SHP77 (cell line): ENCODE data around the gene TRIO.
"Not testable (repeated sequence)": the region's sequence is repeated elsewhere in the genome, so short reads cannot be mapped to it uniquely, and the experiment has no call there.

ENCODE experiments used
- DNase-seq, 2 experiments: peaks; one replicate each; lab custom pipeline; 2025; lab: John Stamatoyannopoulos, UW

TRIO gene

DNA sequence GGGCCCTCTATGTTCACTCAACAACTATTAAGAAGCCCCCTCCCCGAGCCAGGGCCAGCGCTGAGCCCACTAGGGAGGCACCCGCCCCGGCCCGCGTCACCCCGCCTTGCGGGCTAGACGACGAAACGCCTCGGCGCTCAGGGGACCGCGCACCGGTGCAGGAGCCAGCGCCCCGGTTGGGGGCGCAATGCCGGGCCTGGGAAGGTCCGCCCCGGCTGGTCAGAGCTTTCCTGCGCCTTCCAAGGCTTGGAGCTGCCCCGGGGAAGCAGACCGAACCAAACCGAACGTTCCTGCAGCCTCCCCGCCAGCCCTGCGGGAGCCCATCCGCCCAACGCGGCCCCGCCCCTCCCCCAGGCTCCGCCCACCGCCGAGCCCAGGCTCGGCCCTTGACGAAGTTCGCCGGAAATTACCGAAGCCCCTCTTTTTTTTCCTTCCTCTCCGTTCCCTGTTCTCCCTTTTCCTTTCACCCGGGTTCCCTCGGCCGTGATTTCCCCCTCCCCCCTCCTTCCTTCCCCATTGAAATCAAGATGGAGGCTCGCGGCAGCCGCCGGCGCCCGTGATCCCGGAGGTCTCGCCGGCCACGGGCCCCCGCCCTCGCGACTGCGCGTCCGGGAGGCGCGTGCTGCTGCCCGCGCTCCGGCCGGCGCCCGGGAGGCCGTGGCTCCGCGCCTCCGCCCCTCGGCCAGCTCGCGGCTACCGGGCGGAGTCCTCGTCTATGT, at the start of gene TRIO:
Gene TRIO (plus strand): TSS at position 516 of the 719 bp plus-strand sequence. CDS start 384 bp downstream, outside the sequence.
- peak; percentile 95 to 96 for DNase-seq

GRCh38 chr5:14097380-14097779, 45.8 kb upstream of the TRIO start:
- not testable (repeated sequence) for DNase-seq

DNA sequence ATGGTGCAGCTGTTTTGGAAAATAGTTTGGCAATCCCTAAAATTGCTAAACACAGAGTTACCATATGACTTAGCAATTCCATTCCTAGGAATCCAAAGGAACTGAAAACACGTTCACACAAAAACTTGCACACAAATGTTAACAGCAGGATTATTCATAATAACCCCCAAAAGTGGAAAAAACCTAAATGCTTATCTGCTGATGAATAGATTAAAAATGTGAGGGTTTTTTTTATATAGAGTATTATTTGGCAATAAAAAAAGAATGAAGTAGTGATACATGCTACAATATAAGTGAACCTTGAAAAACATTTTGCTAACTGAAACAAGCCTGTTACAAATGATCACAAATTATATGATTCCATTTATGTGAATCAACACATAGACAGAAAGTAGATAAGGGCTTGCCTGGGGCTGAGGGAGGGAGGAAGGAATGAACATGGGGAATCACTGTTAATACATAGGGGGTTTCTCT, 45.1 kb upstream of the TRIO start:
- DNase-seq, result no peak

- DNase-seq, result no peak
Measured at GRCh38 chr5:14100281-14100680, 42.9 kb upstream of the TRIO start.

GRCh38 chr5:14101922-14102321, 41.2 kb upstream of the TRIO start:
- no peak for DNase-seq

- DNase-seq, result no peak
Measured at GRCh38 chr5:14102666-14103065, 40.5 kb upstream of the TRIO start.

DNA sequence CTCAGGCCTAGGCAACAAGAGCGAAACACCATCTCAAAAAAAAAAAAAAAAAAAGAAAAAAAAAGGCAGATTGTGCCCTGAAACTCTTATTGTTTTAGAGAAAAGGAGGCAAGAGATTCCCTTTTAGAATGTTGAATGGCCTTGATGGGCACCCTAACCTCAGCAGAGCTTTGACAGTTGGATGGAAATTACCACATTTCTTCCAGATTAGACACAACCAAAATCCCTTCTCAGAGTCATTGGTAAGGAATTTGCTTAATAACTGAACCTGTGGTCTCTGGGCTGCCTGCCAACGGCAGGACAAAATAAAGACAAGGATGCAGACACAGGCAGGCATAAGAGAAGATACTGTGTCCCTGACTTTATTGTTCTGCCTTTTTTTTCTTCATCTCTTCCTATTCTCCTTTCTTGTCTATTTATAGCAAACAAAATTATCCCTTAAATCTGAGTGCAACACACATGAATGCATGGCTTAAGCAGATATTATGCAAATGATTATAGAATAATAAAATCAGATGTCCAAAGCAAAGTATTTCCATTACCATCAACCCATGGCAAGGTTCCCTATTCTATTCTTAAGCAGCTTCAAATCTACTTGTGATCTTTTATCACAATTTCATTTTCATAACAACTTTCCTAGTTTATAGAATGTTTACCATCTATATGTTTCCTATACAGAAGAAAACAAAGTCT, 37.3 kb upstream of the TRIO start:
- peak; percentile 15 to 46 for DNase-seq

- DNase-seq, result no peak
Measured at GRCh38 chr5:14107536-14107935, 35.6 kb upstream of the TRIO start.

GRCh38 chr5:14108170-14108996, 34.8 kb upstream of the TRIO start:
- DNase-seq, result peak; percentile 90 to 92

DNA sequence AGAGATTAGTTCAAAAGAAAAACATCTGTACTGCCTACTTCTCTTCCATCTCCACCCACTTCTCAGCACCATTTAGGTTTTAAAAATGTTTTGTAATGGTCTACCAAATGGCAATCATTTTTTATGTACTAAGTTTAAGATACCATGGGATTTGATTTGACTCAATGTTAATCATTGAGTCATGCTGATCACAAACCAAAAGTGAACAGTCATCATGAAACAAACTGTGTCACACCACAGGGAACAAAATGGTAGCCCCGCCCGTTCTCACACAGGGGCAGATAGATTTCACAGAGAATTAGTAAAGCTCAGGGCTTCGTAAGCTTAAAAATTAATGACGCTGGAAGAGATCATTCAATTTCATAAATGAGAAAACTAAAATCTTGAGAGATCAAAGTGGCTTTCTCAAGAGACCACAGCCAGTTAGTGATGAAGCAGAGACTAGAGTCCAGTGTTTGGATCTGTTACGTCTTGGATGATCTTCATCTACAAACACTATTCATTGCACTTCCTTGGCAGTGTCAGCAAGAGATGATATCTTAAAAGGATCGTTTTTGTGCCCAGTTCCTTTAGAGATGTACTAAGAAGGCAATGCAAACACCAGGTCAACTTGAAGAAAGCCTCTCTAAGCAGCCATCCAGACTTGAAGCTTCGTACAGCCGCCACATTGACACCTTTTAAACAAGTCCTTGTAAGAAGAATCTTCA, 33.9 kb upstream of the TRIO start:
- DNase-seq, result no peak

GRCh38 chr5:14109771-14110170, 33.4 kb upstream of the TRIO start:
- no peak for DNase-seq

GRCh38 chr5:14110196-14110595, 32.9 kb upstream of the TRIO start:
- DNase-seq, result no peak

DNA sequence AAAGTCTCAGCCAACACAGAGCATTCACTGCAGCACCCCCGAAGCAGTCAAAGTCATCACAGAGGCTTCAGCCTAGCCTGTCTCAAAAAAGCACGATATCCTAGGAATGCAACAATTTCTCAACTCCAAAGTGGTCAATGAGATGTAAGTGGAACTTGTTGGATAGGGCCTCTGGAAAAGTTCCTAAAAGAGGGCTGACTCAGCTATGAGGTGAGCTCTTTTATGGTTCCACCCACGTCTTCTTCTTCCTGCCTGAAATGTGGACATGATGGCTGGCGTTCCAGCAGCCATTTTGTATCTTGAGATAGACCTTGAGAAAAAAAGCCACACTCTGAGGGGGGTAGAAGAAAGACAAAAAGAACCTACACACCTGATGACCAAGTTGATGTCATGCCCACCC, 32.5 kb upstream of the TRIO start:
- DNase-seq, result no peak

DNA sequence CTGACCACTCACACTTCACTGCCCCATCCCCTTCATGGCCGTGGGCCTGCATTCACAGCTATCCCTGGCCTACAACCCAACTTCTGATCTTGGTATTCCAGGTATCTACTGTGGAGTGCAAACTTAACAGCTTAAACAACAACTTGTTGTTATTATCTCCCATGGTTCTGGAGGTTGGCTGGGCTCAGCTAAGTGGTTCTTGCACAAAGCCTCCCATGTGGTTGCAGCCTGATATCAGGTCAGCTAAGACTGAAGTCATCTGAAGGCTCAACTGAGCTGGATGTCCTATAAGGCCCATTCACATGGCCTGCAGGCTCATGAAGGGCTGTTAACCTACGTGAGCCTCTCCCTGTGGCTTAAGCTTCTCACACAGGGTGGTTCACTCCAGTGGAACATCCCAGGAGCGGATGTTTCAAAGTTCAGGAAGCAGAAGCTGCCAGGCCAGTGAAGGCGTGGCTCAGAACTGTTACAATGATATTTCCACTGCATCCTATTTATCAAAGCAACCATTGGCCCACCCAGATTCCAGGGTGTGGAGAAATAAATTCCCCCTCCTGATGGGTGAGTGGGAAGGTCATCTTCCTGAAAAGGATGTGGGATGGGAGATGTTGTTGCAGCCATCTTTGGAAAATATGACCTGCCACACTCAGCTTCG, 30.0 kb upstream of the TRIO start:
- no peak for DNase-seq

GRCh38 chr5:14114615-14115251, 28.4 kb upstream of the TRIO start:
- DNase-seq, result no peak

- DNase-seq, result no peak
Measured at GRCh38 chr5:14115323-14115895, 27.7 kb upstream of the TRIO start.

GRCh38 chr5:14118551-14119320, 24.4 kb upstream of the TRIO start:
- DNase-seq, result no peak

DNA sequence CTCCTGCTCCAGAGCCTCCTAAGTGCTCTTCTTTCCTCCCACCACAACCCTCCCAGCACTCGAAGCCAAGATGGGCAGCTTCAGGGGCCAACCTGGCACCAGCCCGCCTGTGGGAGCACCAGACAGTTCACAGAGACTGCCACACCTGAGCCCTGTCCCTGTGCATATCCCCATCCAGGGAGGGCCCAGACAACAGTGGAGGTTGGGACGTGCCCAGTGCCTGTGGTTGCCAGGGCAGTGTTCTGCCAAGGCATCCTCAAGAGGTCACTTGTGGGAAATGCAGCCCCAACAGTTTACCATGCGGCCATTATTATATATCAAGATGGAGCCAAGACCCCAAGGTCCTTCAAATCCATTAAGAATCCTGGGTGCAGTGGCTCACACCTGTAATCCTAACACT, 23.0 kb upstream of the TRIO start:
- DNase-seq, result no peak

- DNase-seq, result no peak
Measured at GRCh38 chr5:14121552-14121951, 21.6 kb upstream of the TRIO start.

DNA sequence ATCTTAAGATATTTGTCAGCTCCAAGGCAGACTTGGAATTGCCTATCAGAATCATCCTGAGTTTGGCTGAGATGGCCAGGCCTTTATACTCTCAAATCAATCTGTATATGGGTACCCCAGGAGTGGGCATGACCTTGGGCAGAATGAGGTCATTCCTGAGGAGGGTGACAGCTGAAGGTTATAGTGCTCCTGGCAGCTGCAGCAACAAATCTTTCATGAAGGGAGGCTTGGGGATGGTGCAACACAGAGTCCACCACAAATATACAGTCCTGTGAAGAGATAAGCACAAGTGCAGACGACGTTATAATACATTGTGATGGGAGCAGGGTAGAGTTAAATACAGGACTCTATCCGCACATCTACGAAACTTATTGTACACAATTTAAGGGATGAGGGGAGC, 21.1 kb upstream of the TRIO start:
- peak in 1 of 2 experiments; percentile 21 for DNase-seq
